ENCODE data around the gene ATP6V1E1. TPM values are rescaled to one million over a fixed set of nuclear protein-coding genes. Genes with fewer than 3 reads are reported as not detected.

Gene ATP6V1E1
- 82.6 and 82.9 TPM in 2 replicates for total RNA-seq
- 101 TPM for total RNA-seq (2013)
- polyA plus RNA-seq: 51.3 and 51.8 TPM in 2 replicates
- polyA minus RNA-seq: 44.0 and 50.0 TPM in 2 replicates

DNA sequence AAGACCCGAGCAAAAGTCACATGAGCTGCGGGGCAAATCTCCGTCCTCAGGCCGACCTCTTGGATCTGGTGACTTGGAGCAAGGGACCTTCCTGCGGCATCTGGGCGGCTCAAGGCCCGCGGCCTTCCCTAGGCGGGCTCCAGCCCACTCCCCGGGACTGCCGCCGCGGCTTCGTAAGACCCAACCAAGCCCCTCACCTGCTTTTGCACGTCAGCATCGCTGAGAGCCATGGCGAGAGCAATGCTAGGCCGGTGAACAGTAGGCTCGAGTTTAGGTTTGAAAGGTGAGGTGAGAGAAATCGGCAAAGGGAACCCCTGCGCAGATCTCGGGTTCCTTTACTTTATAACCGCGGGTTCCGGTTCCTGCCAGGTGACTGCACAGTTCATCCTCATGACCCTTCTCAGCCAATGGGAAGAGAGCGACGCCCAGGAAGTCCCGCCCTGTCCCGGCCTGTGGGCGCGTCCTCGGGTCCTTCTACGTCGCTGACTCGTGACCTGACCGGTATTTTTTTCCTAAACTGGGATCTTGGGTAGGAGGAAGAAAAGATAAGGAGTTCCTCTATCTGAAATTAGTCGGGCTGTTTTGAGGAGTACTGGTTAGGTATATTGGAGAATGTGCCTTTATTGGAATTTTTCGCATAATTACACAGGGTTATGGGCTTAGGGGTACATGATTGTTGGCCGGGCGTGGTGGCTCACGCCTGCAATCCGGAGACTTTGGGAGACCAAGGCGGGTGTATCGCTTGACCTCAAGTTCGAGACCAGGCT, at the start of gene ATP6V1E1:
Gene ATP6V1E1 (minus strand): TSS at position 344 of the 767 bp plus-strand sequence. CDS start 114 bp downstream, at position 230.
- Mint-ChIP-seq H3K4me1 (peaks cover 27% of the 10 kb centered on the region), H3K9me3 (ENCODE audit: insufficient read depth) (no peaks in the 10 kb centered on the region), H3K27me3 (no peaks in the 10 kb centered on the region), H3K4me3 (peak within 1 kb of the TSS; percentile 96), H3K27ac (peak within 1 kb of the TSS; percentile 98)
- WGBS (ENCODE audit: insufficient coverage): 1% methylated on average over 30 of the region's 45 CpGs
- ATAC-seq (ENCODE audit: low read depth) (peak; percentile 100), DNase-seq (peak; percentile 97)
- Histone ChIP-seq H3K36me3 (replicated peaks in 1 of 2; ENCODE audit: control extremely low read depth in 1 of 2, control insufficient read depth in 1 of 2, extremely low read depth in 1 of 2, insufficient read depth in 2 of 2, low read length in 1 of 2) (peaks cover 2 to 8% of the 10 kb centered on the region in 2 experiments), H2AFZ (ENCODE audit: insufficient read depth, low read depth, low read length, poor library complexity, severe bottlenecking) (peak within 1 kb of the TSS; percentile 84), H3K27ac (ENCODE audit: low read length in 2 of 2) (peak within 1 kb of the TSS; percentile 86 to 97), H3K4me2 (replicated peaks; ENCODE audit: low read depth, low read length, poor library complexity, severe bottlenecking) (peak within 1 kb of the TSS; percentile 78), H3K9me3 (ENCODE audit: control extremely low read depth in 1 of 3, control insufficient read depth in 2 of 3, insufficient read depth in 1 of 3, low read length in 2 of 3) (no peaks in the 10 kb centered on the region), H3K4me1 (ENCODE audit: control insufficient read depth in 2 of 2, insufficient read depth in 2 of 2, low read length in 2 of 2) (peaks cover 16 to 21% of the 10 kb centered on the region in 2 donors), H3K9ac (ENCODE audit: low read length) (peak within 1 kb of the TSS; percentile 99), H4K20me1 (ENCODE audit: control insufficient read depth, insufficient read depth, low read length, poor library complexity, severe bottlenecking) (peaks cover 3% of the 10 kb centered on the region), H3K27me3 (replicated peaks in 1 of 4; ENCODE audit: control extremely low read depth in 1 of 4, control insufficient read depth in 3 of 4, insufficient read depth in 4 of 4, low read length in 3 of 4) (no peaks in the 10 kb centered on the region), H3K4me3 (ENCODE audit: control extremely low read depth in 1 of 5, extremely low read depth in 1 of 5, insufficient read depth in 1 of 5, low read depth in 2 of 5, low read length in 4 of 5) (peak within 1 kb of the TSS; percentile 93 to 98 (median 96)), H3K79me2 (ENCODE audit: control insufficient read depth, insufficient read depth, low read length) (peaks cover 56% of the 10 kb centered on the region)
- TF ChIP-seq, protein P1, sequence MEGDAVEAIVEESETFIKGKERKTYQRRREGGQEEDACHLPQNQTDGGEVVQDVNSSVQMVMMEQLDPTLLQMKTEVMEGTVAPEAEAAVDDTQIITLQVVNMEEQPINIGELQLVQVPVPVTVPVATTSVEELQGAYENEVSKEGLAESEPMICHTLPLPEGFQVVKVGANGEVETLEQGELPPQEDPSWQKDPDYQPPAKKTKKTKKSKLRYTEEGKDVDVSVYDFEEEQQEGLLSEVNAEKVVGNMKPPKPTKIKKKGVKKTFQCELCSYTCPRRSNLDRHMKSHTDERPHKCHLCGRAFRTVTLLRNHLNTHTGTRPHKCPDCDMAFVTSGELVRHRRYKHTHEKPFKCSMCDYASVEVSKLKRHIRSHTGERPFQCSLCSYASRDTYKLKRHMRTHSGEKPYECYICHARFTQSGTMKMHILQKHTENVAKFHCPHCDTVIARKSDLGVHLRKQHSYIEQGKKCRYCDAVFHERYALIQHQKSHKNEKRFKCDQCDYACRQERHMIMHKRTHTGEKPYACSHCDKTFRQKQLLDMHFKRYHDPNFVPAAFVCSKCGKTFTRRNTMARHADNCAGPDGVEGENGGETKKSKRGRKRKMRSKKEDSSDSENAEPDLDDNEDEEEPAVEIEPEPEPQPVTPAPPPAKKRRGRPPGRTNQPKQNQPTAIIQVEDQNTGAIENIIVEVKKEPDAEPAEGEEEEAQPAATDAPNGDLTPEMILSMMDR (IDR thresholded peaks at IDR 0.05): no peak
- no peak for TF ChIP-seq EZH2 (IDR thresholded peaks at IDR 0.05; ENCODE audit: borderline replicate concordance, insufficient read depth, low read depth, low read length, poor library complexity, severe bottlenecking)
- CTCF ChIA-PET: interaction anchor here (0.7 to 1.0 kb wide), 2 partner anchors 10 to 123 kb away, joined by 3 read pairs; partner anchors contain the start of gene BCL2L13
- POLR2A ChIA-PET: interaction anchor here (0.7 to 1.5 kb wide), 3 partner anchors 11 to 46 kb away, joined by 3 to 6 read pairs (median 3); partner anchors contain the start of gene BCL2L13
- intact Hi-C loops (cut with micrococcal nuclease): loop anchor here (1.0 to 10.0 kb wide), 5 partner anchors 10 to 544 kb away; partner anchors contain the start of genes BCL2L13, HDHD5 and IL17RA

DNA sequence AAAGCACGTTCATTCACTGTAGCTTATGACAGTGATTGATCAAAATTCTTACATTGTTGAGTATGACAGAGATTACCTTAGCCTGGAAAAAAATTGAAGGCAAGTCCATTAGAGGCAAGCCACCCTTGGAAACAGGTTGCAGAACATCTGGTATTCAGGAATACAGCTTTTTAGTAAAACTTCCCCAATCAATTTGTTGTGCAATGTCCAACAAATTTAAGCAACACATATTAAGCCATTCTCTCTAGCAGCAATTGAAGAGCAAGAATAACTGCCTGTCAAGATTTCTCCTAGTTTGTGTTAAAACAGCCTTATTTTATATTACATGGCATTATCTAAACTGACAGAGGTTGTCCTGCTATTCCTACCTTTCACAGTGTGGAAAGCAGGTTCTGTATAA, 47.0 kb upstream of the ATP6V1E1 start:
- H3K4me1 ChIP-seq (ENCODE audit: control insufficient read depth in 2 of 2, insufficient read depth in 2 of 2, low read length in 2 of 2): no peaks in the 10 kb centered on the region
- H3K27ac ChIP-seq (ENCODE audit: low read length in 2 of 2): no peak overlapping the region
- no CpG with 5 or more reads among the region's 1 CpG for WGBS (ENCODE audit: insufficient coverage)
- no peak overlapping the region for H3K4me3 ChIP-seq (ENCODE audit: control extremely low read depth in 1 of 5, extremely low read depth in 1 of 5, insufficient read depth in 1 of 5, low read depth in 2 of 5, low read length in 4 of 5)
- ATAC-seq (ENCODE audit: low read depth) (no peak), DNase-seq (no peak)
- H3K27ac Mint-ChIP-seq: no peak overlapping the region
- H3K9me3 Mint-ChIP-seq (ENCODE audit: insufficient read depth): no peaks in the 10 kb centered on the region
- no peaks in the 10 kb centered on the region for H3K9me3 ChIP-seq (ENCODE audit: control extremely low read depth in 1 of 3, control insufficient read depth in 2 of 3, insufficient read depth in 1 of 3, low read length in 2 of 3)
- ChIA-PET CTCF (no interaction called here), POLR2A (no interaction called here)
- H3K27me3 Mint-ChIP-seq: no peaks in the 10 kb centered on the region
- intact Hi-C loops (cut with micrococcal nuclease): no loop called here
- H3K79me2 ChIP-seq (ENCODE audit: control insufficient read depth, insufficient read depth, low read length): peaks cover 70% of the 10 kb centered on the region
- no peak overlapping the region for H3K4me2 ChIP-seq (replicated peaks; ENCODE audit: low read depth, low read length, poor library complexity, severe bottlenecking)
- H4K20me1 ChIP-seq (ENCODE audit: control insufficient read depth, insufficient read depth, low read length, poor library complexity, severe bottlenecking): peaks cover 11% of the 10 kb centered on the region
- TF ChIP-seq, protein P1 (IDR thresholded peaks at IDR 0.05): no peak
- peaks cover 17% of the 10 kb centered on the region for H3K4me1 Mint-ChIP-seq
- H3K36me3 ChIP-seq (replicated peaks in 1 of 2; ENCODE audit: control extremely low read depth in 1 of 2, control insufficient read depth in 1 of 2, extremely low read depth in 1 of 2, insufficient read depth in 2 of 2, low read length in 1 of 2): peaks cover 4 to 5% of the 10 kb centered on the region in 2 experiments
- H3K27me3 ChIP-seq (replicated peaks in 1 of 4; ENCODE audit: control extremely low read depth in 1 of 4, control insufficient read depth in 3 of 4, insufficient read depth in 4 of 4, low read length in 3 of 4): no peaks in the 10 kb centered on the region
- no peak overlapping the region for H3K9ac ChIP-seq (ENCODE audit: low read length)
- H3K4me3 Mint-ChIP-seq: no peak overlapping the region
- no peak overlapping the region for H2AFZ ChIP-seq (ENCODE audit: insufficient read depth, low read depth, low read length, poor library complexity, severe bottlenecking)
